GM21737 (cell line): ENCODE measurements around the gene UGT2A3.
"Not testable (repeated sequence)": the region's sequence is repeated elsewhere in the genome, so short reads cannot be mapped to it uniquely, and the experiment has no call there.

Source experiments
- ATAC-seq: cut with Tn5 transposase; IDR thresholded peaks from one replicate; pipeline ENCODE4 v1.9.1; 2021; ENCODE audit warnings: mild to moderate bottlenecking, moderate library complexity; ENCODE audit not compliant: unreplicated experiment

UGT2A3 gene

GRCh38 chr4:68951078-68951805 is at the start of gene UGT2A3:
TSS of gene UGT2A3 (minus strand) at chr4:68951804. CDS start at chr4:68951760, 44 bp downstream.
- no peak for ATAC-seq

GRCh38 chr4:68997040-68997439 is 45.4 kb upstream of the UGT2A3 start:
- ATAC-seq = no peak

DNA sequence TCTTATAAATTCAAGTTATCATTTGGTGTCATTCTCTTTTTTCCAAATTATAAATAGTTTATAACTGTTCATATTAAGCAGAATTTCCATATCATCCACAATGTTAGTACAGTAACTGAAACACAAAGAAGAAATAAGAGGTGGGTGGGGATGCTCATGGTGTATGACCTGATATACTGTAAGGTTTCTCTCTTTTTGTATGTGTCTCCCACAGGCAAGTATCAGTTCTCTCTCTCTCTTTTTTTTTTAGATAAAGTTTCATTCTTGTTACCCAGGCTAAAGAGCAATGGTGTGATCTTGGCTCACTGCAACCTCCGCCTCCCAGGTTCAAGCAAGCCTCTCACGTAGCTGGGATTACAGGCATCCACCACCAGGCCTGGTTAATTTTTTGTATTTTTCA is 43.7 kb upstream of the UGT2A3 start:
- no peak for ATAC-seq

GRCh38 chr4:68987007-68987406 is 35.4 kb upstream of the UGT2A3 start:
- ATAC-seq = no peak

DNA sequence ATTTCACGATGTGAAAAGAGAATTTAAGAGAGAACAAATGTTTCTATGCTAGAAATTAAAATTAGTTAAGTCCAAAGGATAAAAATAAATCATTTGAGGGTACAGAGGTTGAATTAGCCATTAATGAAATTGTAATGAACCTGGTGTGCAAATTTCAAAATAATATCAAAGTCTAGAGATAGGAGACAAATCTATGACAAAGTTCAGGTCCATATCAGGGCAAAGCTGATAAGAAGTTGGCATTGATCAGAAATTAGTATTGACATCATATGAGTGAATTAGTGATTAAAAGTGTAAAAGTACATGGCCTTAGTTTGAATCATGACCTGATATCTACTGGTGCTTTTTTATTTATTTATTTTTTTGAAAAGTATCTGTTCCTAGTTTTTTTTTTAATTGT is 33.8 kb upstream of the UGT2A3 start:
- no peak for ATAC-seq

DNA sequence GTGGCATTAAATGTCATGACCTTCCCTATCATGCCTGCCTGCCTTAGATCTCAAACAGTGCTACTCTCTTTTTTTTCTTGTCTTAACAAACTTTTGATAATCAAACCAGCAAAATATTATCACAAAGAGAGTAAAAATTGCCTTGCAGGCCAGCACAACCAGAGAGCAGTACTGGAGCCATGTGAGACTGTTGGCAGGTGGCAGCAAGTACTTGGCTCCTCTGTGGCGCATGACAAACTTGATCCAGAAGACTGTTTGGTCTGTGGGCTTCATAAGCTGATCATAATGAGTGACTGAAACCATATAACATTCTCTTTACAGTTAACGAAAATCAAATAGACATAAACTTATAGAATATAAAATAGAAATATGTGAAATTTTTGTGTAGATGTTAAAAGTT is 33.3 kb upstream of the UGT2A3 start:
- no peak for ATAC-seq

GRCh38 chr4:68963374-68963773 is 11.8 kb upstream of the UGT2A3 start:
- no peak for ATAC-seq

- no peak for ATAC-seq
Observed at GRCh38 chr4:68962868-68963267, 11.3 kb upstream of the UGT2A3 start.

- ATAC-seq = no peak
Observed at GRCh38 chr4:68960294-68961163, 8.9 kb upstream of the UGT2A3 start.

DNA sequence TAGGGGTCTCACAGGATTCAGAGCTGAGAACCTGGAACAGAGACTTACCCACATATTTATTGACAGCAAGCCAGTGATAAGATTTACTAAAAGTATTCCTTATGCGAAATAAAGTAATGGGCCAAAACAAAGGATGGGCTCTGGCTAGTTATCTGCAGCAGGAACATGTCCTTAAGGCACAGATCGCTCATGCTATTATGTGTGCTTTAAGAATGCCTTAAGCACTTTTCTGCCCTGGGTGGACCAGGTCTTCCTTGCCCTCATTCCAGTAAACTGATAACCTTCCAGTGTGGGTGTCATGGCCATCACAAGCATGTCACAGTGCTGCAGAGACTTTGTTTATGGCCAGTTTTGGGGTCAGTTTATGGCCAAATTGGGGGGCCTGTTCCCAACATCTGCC is 7.5 kb upstream of the UGT2A3 start:
- ATAC-seq = not testable (repeated sequence)

DNA sequence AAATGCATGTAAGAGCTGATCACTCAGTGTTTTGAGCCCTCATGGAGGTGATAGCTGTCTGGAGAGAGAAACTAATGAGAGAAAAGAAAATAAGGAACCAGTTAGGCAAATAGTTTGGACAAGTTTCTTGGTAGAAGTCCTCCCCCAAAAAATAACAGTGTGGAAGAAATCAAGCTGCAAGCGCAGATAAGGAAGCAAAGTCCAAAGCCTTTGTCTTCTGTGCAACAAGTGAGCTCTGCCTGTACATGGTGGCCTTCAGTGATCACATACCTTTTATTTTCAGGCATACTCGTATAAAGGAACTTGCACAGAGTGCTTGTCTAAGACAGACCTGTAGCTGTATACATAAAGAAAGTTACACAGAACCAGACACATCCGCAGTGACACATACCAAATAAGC is 2.5 kb upstream of the UGT2A3 start:
- no peak for ATAC-seq

- no peak for ATAC-seq
Observed at GRCh38 chr4:68953056-68953596, 1.5 kb upstream of the UGT2A3 start.

DNA sequence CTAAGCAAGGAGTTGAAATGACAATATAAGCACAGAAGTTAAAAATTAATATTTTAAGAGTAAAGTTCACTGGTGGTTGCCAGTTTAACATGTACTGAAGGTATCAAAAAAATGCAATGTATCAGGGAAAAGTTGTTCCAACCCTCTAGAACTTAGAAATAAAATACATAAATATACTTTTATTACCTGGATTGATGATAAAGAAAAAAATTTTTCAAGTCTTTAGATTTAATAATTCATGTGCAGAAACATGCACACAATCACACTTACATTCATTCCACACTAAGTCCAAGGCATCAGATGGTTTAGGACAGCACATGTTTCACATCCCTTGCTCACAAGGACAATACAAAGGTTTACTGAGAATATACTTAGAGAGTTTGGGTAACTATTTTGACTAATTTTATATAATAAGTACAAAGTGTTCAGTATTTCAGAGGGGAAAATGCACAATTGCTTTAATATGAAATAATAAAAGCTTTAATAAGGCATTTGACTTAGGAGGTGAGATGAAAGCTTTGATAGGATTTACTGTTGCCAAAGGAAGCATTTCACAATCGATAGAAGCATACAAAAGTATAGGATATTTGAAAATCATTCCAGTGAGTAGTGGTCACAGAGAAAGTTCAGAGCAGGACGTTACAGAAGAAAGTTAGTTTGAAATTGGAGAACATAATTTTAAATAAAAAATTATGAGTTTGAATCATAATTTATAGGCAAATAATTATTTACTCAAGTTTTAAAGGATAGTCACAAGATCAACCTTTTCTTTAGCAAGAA is 392 bp upstream of the UGT2A3 start:
- ATAC-seq = no peak

DNA sequence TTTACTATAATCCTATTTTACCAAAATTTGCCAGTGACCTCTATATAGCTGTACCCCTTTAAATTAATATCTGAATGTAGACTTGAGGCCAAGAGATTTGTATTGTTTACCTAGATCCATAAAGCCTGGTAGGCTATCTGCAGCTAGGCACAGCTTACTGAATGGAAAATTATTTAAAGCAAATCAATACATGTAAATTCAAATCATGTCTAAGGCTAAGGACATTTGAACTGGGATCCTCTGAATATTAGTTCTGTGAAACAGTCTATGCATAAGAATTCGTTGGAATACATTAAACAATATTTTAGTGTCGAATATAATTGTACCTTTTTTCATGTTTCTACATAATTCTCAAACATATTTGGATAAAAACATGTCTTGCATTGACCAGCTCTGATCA is 1.6 kb downstream of the UGT2A3 start:
- no peak for ATAC-seq

- ATAC-seq = no peak
Observed at GRCh38 chr4:68948985-68949384, 2.6 kb downstream of the UGT2A3 start.

DNA sequence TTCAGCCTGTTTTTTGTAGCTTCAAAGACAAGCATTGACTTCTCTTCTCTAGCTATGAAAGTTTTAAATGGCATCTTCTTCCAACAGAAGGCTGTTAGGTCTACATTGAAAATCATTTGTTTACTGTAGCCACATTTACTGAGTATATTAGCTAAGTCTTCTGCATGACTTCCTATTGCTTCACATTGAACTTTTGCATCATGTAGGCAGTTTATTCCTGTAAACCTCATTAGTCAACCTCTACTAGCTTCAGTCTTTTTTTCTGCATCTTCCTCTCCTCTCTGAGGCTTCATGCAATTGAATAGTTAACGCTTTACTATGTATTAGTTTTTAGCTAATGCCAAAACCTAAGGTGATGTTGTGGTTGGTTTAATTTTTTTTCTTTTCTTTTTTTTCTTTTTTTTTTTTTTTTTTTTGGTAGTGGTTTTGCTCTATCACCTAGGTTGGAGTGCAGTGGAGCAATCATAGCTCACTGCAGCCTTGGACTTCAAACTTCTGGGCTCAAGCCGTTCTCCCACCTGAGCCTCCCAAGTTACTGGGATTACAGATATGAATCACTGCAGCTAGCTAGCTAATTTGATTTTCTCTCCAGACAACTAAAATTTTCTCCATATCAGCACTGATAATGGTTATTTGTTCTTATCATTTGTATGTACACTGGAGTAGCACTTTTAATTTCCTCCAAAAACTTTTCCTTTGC is 3.4 kb downstream of the UGT2A3 start:
- no peak for ATAC-seq

GRCh38 chr4:68929076-68929737 is 22.4 kb downstream of the UGT2A3 start:
- ATAC-seq = no peak

- ATAC-seq = no peak
Observed at GRCh38 chr4:68927165-68927564, 24.4 kb downstream of the UGT2A3 start.

GRCh38 chr4:68922202-68922601 is 29.4 kb downstream of the UGT2A3 start:
- not testable (repeated sequence) for ATAC-seq

GRCh38 chr4:68921051-68921450 is 30.6 kb downstream of the UGT2A3 start:
- no peak for ATAC-seq
